GM19328 (cell line): Measurements from ENCODE around the gene FCN3.

Source experiments
- ATAC-seq: cut with Tn5 transposase; IDR thresholded peaks from one replicate; pipeline ENCODE4 v1.9.1; 2021; ENCODE audit warnings: mild to moderate bottlenecking, moderate library complexity; ENCODE audit not compliant: unreplicated experiment

Gene FCN3

GRCh38 chr1:27343639-27344025, 31.0 kb downstream of the FCN3 start:
- no peak for ATAC-seq

GRCh38 chr1:27342778-27343638, 31.6 kb downstream of the FCN3 start:
- no peak for ATAC-seq

GRCh38 chr1:27342391-27342777, 32.2 kb downstream of the FCN3 start:
- ATAC-seq, result no peak

- ATAC-seq, result peak; percentile 66
Measured at GRCh38 chr1:27341525-27342252, 32.9 kb downstream of the FCN3 start, which contains the start of gene SYTL1. TSS of gene SYTL1 (plus strand) at chr1:27342022. CDS start at chr1:27345335, 3,313 bp downstream.

GRCh38 chr1:27339213-27339612, 35.4 kb downstream of the FCN3 start:
- no peak for ATAC-seq

- ATAC-seq, result no peak
Measured at GRCh38 chr1:27338751-27339150, 35.9 kb downstream of the FCN3 start.

GRCh38 chr1:27336756-27337155, 37.9 kb downstream of the FCN3 start:
- no peak for ATAC-seq

GRCh38 chr1:27335506-27336422, 38.9 kb downstream of the FCN3 start:
- no peak for ATAC-seq

GRCh38 chr1:27333717-27334279, 40.8 kb downstream of the FCN3 start:
- ATAC-seq, result no peak

- ATAC-seq, result no peak
Measured at GRCh38 chr1:27332536-27333281, 41.9 kb downstream of the FCN3 start.

- no peak for ATAC-seq
Measured at GRCh38 chr1:27331922-27332321, 42.7 kb downstream of the FCN3 start.

GRCh38 chr1:27331426-27331825, 43.2 kb downstream of the FCN3 start:
- ATAC-seq, result no peak

- ATAC-seq, result no peak
Measured at GRCh38 chr1:27330786-27331185, 43.8 kb downstream of the FCN3 start.

GRCh38 chr1:27327964-27328363, 46.7 kb downstream of the FCN3 start:
- ATAC-seq, result no peak

GRCh38 chr1:27325286-27325685, 49.3 kb downstream of the FCN3 start:
- no peak for ATAC-seq

- ATAC-seq, result no peak
Measured at GRCh38 chr1:27322569-27323240, 51.9 kb downstream of the FCN3 start.

GRCh38 chr1:27321813-27322568, 52.6 kb downstream of the FCN3 start, which contains the start of gene TMEM222:
TSS of gene TMEM222 (plus strand) at chr1:27322163. CDS start at chr1:27322198, 35 bp downstream.
- ATAC-seq, result peak; percentile 96
